SKM-1 (cell line): ENCODE measurements around the gene CA9.

ENCODE experiments used
- DNase-seq: peaks from one replicate; lab custom pipeline; 2025; ENCODE audit not compliant: unreplicated experiment; lab: John Stamatoyannopoulos, UW

CA9 gene

DNA sequence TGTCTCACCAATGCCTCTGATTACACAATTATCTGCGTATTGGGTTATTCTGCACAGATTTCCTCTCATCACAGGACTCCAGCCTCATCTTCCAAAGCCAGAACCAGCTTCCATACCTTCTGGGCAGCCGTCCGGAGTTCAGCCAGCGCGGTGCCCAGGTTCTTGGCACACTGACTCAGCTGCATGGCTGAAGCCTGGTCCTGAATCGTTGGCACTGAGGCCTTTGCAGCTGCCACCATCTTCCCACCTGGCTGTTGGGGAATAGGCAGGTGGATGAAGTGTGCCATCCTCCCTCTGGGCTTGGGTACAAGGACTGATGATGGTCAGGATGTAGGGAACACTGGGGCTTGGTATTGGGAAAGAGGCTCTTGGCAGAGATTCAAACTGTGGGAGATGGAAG lies 40.4 kb downstream of the CA9 start:
- DNase-seq = no peak

DNA sequence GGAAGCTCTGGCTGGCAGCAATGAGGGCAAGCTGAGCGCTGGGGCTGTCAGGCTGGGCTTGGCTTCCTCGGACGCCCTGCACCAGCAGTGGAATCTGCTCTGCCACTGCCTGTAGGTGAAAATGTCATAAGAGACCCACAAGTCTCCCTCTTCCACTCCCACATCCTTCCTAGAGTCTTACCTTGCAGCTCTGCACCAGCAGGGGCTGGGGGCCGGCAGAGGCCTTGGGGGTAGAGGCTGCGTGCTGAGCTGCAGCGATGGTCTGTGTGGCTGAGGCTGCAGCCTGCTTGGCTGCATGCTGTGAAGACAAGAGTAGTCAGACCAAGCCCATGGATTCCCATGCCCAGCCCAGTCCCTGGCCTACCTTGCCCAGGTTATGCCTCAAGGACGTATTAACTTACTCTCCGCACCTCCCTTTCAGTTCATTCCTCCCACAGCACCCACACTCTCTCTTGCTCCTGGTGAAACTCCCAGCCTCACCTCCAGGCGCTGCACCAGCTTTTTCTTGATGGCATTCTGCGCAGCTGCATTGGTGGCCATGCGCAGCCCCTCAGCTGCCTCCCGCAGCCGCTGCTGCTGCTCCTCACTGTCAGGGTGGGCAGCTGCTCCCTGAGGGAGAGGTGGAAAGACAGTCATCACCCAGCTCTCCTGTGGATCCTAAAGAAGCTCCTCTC lies 41.0 kb downstream of the CA9 start:
- no peak for DNase-seq

DNA sequence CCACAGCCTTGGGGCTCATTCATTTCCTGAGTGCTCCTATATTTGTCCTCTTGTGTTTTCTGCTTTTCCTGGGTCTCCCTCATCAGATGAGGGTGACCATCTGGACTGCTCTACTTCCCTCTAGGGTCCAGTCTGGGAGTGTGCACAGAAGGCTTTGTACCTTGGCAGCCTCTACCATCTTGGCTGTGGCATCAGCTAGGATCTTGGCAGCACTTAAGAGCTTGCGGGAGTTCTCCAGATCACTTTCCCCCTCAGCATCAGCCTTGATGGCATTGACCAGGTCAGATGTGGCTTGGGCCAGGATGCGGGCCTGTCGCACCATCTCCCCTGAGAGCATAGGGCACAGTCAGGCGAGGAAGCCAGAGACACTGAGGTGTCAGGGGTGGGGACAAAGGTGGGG lies 42.5 kb downstream of the CA9 start:
- DNase-seq = no peak

DNA sequence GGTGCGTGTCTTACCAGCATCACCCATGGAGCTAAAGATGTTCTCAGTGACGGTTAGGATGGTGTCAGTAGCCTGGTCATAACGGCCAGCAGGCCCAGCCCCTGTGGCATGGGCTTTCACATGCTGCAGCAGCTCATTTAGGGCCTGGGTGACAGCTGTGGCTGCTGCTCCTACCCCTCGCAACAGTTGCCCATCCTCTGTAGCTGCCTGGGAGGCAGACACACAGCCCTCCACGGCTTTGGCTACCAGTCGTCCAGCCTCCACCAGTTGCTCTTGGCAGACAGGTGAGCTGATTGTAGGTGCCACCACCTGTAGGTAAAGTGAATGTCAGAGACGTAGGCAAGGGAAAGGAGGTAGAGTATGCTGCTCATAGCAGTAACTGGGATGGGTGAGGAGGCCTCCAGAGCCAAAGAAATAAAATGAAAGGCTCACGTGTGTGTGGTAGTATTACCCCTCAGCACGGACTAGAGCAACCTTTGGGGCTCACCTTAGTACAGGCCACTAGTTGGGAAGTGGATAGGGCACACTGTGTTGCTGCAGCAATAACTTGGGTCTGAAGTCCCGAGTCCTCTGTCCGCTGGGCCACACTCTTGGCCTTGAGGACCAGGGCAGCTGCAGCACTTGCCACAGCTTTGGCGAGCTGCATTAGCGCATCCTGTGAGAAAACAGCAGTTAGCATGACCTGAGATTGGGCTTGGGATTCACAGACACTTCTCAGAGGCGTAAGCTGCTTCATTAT lies 43.6 kb downstream of the CA9 start:
- DNase-seq = no peak

DNA sequence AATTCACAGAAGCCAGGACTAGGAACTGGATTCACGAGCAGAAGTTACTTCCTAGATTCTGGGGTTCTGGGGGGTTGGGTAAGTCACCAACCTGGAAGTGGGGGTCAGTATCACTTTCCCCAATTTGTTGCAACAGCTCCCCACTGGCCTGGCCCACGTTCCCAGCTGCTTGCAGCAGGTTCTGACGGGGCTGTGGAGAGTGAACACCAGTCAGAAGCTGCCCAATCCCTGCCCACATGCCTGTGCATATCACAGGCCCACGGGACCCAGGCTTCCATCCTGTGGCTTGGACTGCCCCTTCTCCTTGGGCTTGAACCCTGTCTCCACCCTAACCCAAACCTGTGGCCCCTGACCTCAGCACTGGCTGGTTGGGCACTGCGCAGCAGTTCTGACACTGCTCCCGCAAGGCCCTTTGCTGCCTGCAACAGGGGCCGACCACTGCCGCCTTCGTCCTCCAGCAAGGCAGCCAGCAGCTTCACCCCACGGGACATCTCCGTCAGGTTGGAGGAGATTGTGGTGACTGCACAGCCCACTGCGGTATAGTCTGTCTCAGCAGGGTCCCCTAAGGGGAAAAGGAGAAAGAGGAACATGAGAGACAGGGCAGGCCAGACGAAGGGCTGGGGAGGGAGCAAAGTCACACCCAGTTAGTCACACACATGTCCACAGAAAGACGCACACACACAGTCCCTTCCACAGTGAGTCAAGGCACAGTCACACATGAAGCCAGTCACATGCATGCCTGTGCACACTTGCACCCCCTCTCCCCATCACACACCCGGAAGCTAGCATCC lies 45.2 kb downstream of the CA9 start:
- DNase-seq = no peak

DNA sequence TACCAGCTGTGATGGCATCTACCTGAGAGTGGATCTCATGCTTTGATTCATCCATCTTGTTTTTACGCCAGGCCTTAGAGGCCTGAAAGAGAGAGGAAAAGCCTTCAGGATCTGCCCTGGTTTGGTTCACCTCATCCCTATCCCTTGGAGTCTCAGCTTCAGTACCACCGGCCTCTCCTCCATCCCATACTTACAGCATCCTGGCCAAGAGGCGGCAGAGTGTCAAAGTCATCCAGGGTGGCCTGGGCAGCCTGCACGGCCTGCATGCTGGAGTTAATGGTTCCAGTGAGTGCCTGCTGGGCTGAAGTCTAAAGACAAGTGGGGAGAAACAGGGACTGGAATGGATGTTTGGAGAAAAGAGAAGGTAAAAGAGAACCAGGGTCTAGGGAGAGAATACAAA lies 45.8 kb downstream of the CA9 start:
- DNase-seq = no peak

DNA sequence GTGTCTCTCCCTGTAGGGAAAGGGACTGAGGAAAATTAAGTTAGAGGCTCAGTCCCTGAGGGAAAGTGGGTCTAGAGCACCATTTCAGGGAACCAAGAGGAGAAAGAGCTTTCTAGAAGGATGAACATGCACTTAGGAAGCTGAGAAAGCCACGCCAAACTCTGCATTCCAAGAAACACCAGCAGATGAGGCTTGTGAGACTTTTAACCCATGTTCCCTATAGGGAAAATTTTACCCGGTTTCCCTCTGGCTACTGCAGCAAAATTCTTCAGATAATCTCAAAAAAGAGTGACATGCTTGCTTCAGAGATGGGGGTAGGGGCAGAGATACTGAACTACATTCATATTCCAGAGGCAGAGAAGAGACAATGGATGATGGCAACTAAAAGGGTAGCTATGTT lies 49.7 kb downstream of the CA9 start:
- no peak for DNase-seq

DNA sequence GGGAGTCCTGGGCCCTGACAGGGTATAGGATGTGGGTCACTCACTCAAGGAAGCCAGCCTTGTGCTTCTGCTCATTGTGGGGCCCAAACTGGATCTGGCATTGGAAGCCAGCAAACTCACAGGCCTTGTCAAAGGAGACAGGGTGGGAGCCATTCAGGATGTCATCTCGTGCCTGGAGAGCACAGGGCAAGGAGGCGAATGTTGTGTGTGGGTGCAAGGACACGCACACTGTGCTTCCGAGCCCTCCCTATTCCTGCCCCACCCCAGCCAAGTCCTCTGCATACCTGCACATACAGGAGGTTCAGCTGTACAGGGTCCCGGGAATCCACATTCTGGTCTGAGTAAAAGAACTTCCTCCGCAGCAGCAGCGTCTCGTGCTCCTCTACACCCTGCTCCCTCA lies 50.2 kb downstream of the CA9 start:
- DNase-seq = no peak

DNA sequence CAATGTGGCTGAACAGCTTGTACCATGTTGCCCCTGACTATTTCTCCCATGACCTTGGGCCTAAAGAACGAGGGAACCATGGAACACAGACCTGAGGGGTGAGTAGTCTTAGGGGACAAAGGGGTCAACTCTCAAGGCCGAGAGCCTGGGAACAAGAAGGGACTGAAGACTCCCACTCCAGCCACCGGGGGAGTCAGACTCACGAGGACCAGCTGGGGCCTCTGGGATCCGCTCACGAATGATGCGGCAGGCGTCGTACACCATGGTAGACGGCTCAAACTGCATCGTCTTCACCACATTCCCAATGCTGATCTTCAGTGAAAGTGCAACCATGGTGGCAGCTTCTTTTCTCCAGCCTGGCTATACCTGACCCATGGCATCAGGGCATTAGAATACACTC lies 51.6 kb downstream of the CA9 start:
- DNase-seq = no peak

DNA sequence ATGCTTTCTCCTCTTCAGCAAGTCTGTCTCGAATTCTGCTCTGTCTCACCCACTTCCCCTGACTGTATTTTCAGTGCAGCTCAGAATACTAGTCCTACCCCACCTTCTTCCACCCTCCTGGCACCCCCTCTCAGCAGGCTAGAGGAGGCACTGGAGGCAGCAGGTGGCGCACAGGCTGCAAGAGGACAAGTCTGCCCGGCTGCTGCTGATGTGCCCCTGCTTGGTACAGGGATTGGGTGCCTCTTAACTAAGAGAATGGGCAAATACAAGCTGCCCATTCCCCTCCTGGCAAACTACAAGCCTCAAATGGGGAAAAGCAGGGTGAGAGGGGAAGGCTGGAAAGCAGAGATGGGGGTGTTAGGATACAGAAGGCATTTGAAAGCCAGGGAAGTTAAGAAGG lies 53.2 kb downstream of the CA9 start:
- no peak for DNase-seq

DNA sequence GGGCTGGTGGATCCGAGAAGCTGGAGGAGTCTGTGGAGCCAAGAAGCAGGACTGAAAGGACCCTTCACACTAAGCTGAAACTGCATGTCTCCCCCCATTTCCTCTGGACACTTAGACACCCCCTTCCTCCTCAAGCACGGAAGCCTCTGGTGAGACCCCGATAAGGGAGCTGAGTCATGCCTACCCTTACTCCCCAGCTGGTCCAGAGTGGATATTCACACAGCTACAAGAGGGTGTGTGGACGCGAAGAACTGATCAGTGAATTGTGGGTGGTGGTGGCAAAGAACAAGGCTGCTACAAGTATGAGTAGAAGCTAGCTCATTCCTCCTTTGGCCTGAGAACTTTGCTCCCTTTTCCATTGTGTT lies 53.9 kb downstream of the CA9 start:
- DNase-seq = no peak

DNA sequence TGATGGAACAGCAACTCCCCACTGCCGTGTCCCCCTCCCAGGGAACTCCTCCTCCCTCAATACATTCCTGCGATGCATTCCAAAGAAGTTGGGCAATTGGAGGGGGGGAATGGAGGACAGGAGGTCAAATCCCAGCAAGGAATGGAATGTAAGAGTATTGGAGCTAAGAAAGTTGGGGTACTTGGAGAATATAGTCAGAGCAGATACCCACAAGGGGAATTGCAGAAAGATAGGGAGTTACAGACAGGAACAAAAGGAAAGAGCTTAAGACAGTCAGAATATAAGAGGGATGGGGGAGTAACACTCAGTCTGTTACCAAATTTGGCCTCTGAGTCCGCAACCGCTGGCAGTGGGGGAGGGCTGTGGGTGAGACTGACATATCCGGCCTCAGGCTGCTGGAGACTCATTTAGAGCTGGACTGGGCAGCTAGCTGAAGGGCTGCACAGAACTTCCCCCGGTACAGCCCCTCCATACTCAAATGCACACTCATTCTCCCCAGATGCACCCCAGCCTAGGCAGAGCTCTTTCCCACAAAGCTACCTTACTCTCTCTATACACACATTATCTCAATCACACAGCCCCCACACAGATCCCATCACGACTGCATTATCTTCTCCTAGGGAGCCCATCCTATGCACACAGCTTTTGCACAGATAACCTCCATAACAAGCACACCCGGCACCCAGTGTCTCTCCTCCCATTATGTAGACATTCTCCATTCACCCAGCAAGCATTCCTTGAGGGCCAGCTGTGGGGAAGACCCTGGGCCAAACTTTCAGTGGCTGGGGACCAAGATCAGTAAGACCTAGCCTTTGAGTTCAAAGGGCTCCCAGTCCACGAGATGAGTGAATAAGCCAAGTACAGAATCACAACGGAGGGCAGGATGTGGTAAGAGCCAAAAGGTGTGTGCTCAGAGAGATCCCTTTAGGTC lies 54.6 kb downstream of the CA9 start:
- peak; percentile 61 for DNase-seq

DNA sequence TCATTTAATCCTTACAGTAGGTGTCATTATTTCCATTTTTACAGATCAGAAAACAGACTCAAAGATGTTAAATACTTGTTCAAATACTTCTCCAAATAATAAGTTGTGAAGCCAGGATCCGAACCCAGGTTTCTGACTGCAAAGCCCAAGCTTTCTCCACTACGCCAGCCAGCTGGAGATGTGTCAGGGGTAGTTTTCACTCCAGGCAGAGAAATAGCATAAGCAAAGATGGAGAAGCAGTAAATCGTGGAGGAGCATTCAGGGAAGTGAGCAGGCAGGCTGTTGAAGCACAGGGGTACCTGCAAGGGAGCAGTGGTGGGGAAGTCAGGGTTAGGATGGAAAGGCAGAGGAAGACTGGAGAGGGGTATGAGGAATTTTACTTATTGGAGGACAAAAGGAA lies 55.4 kb downstream of the CA9 start:
- DNase-seq = no peak

DNA sequence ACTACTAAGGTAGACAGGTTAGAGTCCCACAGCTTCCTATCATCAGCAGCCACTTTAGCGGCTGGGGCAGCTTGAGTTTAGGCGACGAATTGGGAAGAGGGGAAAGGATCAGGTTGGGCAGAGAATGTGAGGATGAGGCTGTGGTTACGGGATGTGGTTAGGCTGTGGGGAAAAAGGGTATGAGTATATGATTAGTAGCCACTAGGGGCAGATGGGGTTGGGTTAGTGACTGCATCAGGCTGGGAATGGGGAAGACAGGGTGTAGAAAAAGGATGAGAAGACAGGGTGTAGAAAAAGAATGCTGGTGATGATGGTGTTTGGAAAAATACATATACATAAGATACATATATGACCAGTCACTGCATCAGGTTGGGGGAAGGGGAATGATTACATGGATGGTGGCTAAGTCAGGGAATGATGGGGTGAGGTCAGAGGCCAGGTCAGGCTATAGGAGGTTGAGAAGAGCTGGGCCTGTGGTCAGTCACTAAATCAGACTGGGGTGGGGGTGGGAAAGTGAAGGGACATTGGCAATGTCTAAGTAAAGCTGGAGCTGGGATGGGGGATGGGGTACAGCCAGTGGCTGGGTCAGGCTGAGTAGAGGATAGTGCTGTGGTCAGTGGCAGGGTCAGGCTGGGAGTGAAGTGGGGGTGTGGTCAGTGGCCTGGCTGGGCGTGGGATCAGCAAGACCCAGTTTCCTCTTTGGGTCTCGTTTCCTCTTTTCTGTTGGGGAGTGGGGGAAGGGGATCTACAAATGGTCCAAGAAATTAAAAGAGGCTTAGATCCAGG lies 56.2 kb downstream of the CA9 start:
- DNase-seq = peak; percentile 83

DNA sequence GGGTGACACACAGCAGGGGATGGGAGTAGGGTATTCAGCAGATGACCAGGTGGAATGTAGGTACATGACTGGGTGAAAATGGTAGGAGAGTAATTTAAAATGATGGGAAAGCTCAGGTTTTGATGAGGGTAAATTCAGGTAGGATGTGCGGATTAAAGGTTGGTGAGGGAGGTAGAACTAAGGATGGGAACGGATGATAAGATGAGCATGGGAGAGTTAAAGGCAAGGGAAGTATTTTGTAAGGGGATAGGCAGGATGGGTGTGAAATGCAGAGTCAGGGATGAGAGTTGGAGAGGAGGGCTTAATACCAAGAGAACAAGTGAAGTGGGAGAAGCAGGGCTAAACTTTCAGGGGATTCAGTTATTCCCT lies 56.7 kb downstream of the CA9 start:
- no peak for DNase-seq
